SK-N-SH (cell line): ENCODE data around the gene RAB6A. TPM values are rescaled to one million over a fixed set of nuclear protein-coding genes. Genes with fewer than 3 reads are reported as not detected.

Experiments used
- CTCF ChIA-PET: fragments of 300-600, 350-600 bp; formaldehyde crosslinking; extraction: SDS; loops from one replicate; lab custom pipeline; 2021; lab: Yijun Ruan, JAX
- POLR2A ChIA-PET: fragments of 350-600 bp; sonication (Branson Sonifier 250); formaldehyde crosslinking; extraction: SDS; loops from one replicate; lab custom pipeline; 2020; ENCODE audit warnings: antibody characterized with exemption, inconsistent platforms; lab: Yijun Ruan, JAX
- DNase-seq: peaks from one replicate; pipeline ENCODE4 v3.0.0; 2012
- H2AFZ ChIP-seq: fragments of 200-600 bp; sonication (generic); 2 replicates; pipeline ENCODE4 v1.8.1; 2016; ENCODE audit warnings: antibody characterized with exemption, mild to moderate bottlenecking, low read depth
- H3F3A ChIP-seq: fragments of 200-600 bp; sonication (generic); replicated peaks from 2 replicates; pipeline ENCODE3; 2016; ENCODE audit warnings: antibody characterized with exemption, mild to moderate bottlenecking; ENCODE audit not compliant: insufficient read depth
- H3K27ac ChIP-seq, 2 experiments: fragments of 200-500 bp in 1 of 2; fragments of 200-600 bp in 1 of 2; sonication (Bioruptor generic) in 1 of 2; sonication (generic), shearing (Covaris generic) in 1 of 2; 2 replicates each; pipeline versions ENCODE4 v1.5.1 to v1.6.1; 2014 to 2016; ENCODE audit warnings: low read depth in 2 of 2, inconsistent platforms in 1 of 2, low read length in 1 of 2, mild to moderate bottlenecking in 1 of 2, mixed read lengths in 1 of 2
- H3K27me3 ChIP-seq: fragments of 200-600 bp; sonication (generic), shearing (Covaris generic); 2 replicates; pipeline ENCODE4 v1.6.1; 2016; ENCODE audit warnings: mixed run types; ENCODE audit not compliant: insufficient read depth
- H3K36me3 ChIP-seq, 2 experiments: fragments of 200-500 bp in 1 of 2; fragments of 200-600 bp in 1 of 2; sonication (Bioruptor generic) in 1 of 2; sonication (generic) in 1 of 2; replicated peaks in 1 of 2; 2 replicates each; pipeline versions ENCODE3 to v1.5.1; 2014 to 2016; ENCODE audit warnings: low read length in 1 of 2, mild to moderate bottlenecking in 1 of 2; ENCODE audit not compliant: insufficient read depth in 2 of 2, control insufficient read depth in 1 of 2
- H3K4me1 ChIP-seq, 2 experiments: fragments of 200-500 bp in 1 of 2; fragments of 200-600 bp in 1 of 2; sonication (Bioruptor generic) in 1 of 2; sonication (generic), shearing (Covaris generic) in 1 of 2; 2 replicates each; pipeline versions ENCODE4 v1.5.1 to v1.6.1; 2014 to 2016; ENCODE audit warnings: low read depth in 1 of 2, low read length in 1 of 2, mixed run types in 1 of 2; ENCODE audit not compliant: insufficient read depth in 2 of 2, control insufficient read depth in 1 of 2
- H3K4me2 ChIP-seq: fragments of 200-600 bp; sonication (generic), shearing (Covaris generic); 2 replicates; pipeline ENCODE4 v1.6.1; 2017; ENCODE audit warnings: mixed run types
- H3K4me3 ChIP-seq, 2 experiments: fragments of 200-500 bp in 1 of 2; fragments of 200-600 bp in 1 of 2; sonication (Bioruptor generic) in 1 of 2; sonication (generic), shearing (Covaris generic) in 1 of 2; 2 replicates each; pipeline versions ENCODE4 v1.5.1 to v1.8.1; 2014 to 2016; ENCODE audit warnings: low read depth in 2 of 2, inconsistent platforms in 1 of 2, low read length in 1 of 2, mild to moderate bottlenecking in 1 of 2, mixed read lengths in 1 of 2, moderate library complexity in 1 of 2
- H3K79me2 ChIP-seq: fragments of 200-600 bp; sonication (generic); 2 replicates; pipeline ENCODE4 v1.8.1; 2017; ENCODE audit warnings: mild to moderate bottlenecking; ENCODE audit not compliant: insufficient read depth
- H3K9ac ChIP-seq: fragments of 200-600 bp; sonication (generic); 2 replicates; pipeline ENCODE4 v1.6.1; 2017; ENCODE audit warnings: mixed run types
- H3K9me2 ChIP-seq: fragments of 200-600 bp; sonication (generic); 2 replicates; pipeline ENCODE4 v1.6.1; 2017; ENCODE audit warnings: mixed run types
- H3K9me3 ChIP-seq: fragments of 200-600 bp; sonication (generic); 2 replicates; pipeline ENCODE4 v1.6.1; 2017; ENCODE audit warnings: mixed run types, mild to moderate bottlenecking, moderate library complexity
- H4K20me1 ChIP-seq: fragments of 200-600 bp; sonication (generic); 2 replicates; pipeline ENCODE4 v1.6.1; 2017; ENCODE audit warnings: mild to moderate bottlenecking, mixed run types; ENCODE audit not compliant: insufficient read depth
- ELF1 ChIP-seq: IDR thresholded peaks from 2 replicates; pipeline ENCODE4 v1.4.0; 2012
- EP300 ChIP-seq, 2 experiments: IDR thresholded peaks; 2 replicates each; pipeline versions ENCODE4 v1.4.0 to v1.6.1; 2012; ENCODE audit warnings: borderline replicate concordance in 1 of 2, low read depth in 1 of 2, low read length in 1 of 2
- FOSL2 ChIP-seq: IDR thresholded peaks from 2 replicates; pipeline ENCODE4 v1.4.0; 2012; ENCODE audit warnings: low read depth, mild to moderate bottlenecking, moderate library complexity, borderline replicate concordance
- FOXJ3 ChIP-seq: sonication (generic); formaldehyde crosslinking; IDR thresholded peaks from 2 replicates; pipeline ENCODE4 v1.5.1; 2020; ENCODE audit warnings: mild to moderate bottlenecking, missing genetic modification reagents
- FOXM1 ChIP-seq: IDR thresholded peaks from 2 replicates; pipeline ENCODE4 v1.4.0; 2012; ENCODE audit warnings: low read depth, mild to moderate bottlenecking
- GABPA ChIP-seq: IDR thresholded peaks from 2 replicates; pipeline ENCODE4 v1.4.0; 2012; ENCODE audit warnings: low read depth, mild to moderate bottlenecking
- GATA2 ChIP-seq: sonication (generic); formaldehyde crosslinking; IDR thresholded peaks from 2 replicates; pipeline ENCODE4 v1.5.0; 2020; ENCODE audit warnings: mild to moderate bottlenecking, missing genetic modification reagents
- JUND ChIP-seq: IDR thresholded peaks from 2 replicates; pipeline ENCODE4 v1.4.0; 2012
- MEF2A ChIP-seq: IDR thresholded peaks from 2 replicates; pipeline ENCODE4 v1.4.0; 2012; ENCODE audit warnings: low read depth, borderline replicate concordance
- MXI1 ChIP-seq: IDR thresholded peaks from 2 replicates; pipeline ENCODE4 v1.6.1; 2012; ENCODE audit warnings: mild to moderate bottlenecking, low read depth, low read length, improper control_type of control experiment
- NRF1 ChIP-seq: IDR thresholded peaks from 2 replicates; pipeline ENCODE4 v1.6.1; 2012; ENCODE audit warnings: low read depth, mild to moderate bottlenecking, low read length
- POLR2AphosphoS5 ChIP-seq: IDR thresholded peaks from 2 replicates; pipeline ENCODE4 v1.6.1; 2012; ENCODE audit warnings: low read depth, low read length
- RAD21 ChIP-seq: IDR thresholded peaks from 2 replicates; pipeline ENCODE4 v1.6.1; 2012; ENCODE audit warnings: mild to moderate bottlenecking, low read length
- RCOR1 ChIP-seq: fragments of 150-350 bp; IDR thresholded peaks from 2 replicates; pipeline ENCODE4 v1.6.1; 2017; ENCODE audit warnings: antibody characterized with exemption, low read length
- RFX5 ChIP-seq: IDR thresholded peaks from 2 replicates; pipeline ENCODE4 v1.6.1; 2012; ENCODE audit warnings: mild to moderate bottlenecking, improper control_type of control experiment, low read length
- RXRA ChIP-seq: IDR thresholded peaks from 2 replicates; pipeline ENCODE4 v1.4.0; 2012; ENCODE audit warnings: low read depth, mild to moderate bottlenecking, borderline replicate concordance
- TAF1 ChIP-seq: IDR thresholded peaks from 2 replicates; pipeline ENCODE4 v1.6.1; 2012; ENCODE audit warnings: low read depth, mild to moderate bottlenecking, low read length, moderate library complexity, borderline replicate concordance
- TCF12 ChIP-seq: IDR thresholded peaks from 2 replicates; pipeline ENCODE4 v1.4.0; 2012
- TEAD4 ChIP-seq: IDR thresholded peaks from 2 replicates; pipeline ENCODE4 v1.4.0; 2012; ENCODE audit warnings: mild to moderate bottlenecking, borderline replicate concordance; ENCODE audit not compliant: insufficient read depth
- YY1 ChIP-seq: IDR thresholded peaks from 2 replicates; pipeline ENCODE4 v1.4.0; 2012; ENCODE audit warnings: low read depth, mild to moderate bottlenecking
- WGBS: methylation state at CpG from one replicate; pipeline ENCODE4 v1.1.6; 2017; ENCODE audit warnings: low lambda C conversion rate; 5-methylcytosine and 5-hydroxymethylcytosine counted together
- polyA plus RNA-seq, 3 experiments: library from polyadenylated mRNA; depleted of rRNA; stranded (reverse); fragments of >200 nt; gene quantifications; 2 replicates each; pipeline ENCODE4 v1.2.3, GENCODE V29; 2012
- TF ChIP-seq, protein P1 (sequence below): fragments of 150-350 bp; IDR thresholded peaks from 2 replicates; pipeline ENCODE4 v1.6.1; 2017; ENCODE audit warnings: antibody characterized with exemption, low read length, low read depth, borderline replicate concordance
- TF ChIP-seq, protein P2 (sequence below): fragments of 200-600 bp; sonication (generic); IDR thresholded peaks from 2 replicates; pipeline ENCODE4 v1.6.1; 2017; ENCODE audit warnings: antibody characterized with exemption, mild to moderate bottlenecking, moderate library complexity
- TF ChIP-seq, protein P3 (sequence below): IDR thresholded peaks from 2 replicates; pipeline ENCODE4 v1.4.0; 2012; ENCODE audit warnings: low read depth, borderline replicate concordance
- TF ChIP-seq, protein P4 (sequence below): fragments of 150-350 bp; IDR thresholded peaks from 2 replicates; pipeline ENCODE4 v1.6.1; 2016; ENCODE audit warnings: mild to moderate bottlenecking, low read depth, low read length
- TF ChIP-seq, protein P5 (sequence below): IDR thresholded peaks from 2 replicates; pipeline ENCODE4 v1.4.0; 2012; ENCODE audit warnings: low read depth, borderline replicate concordance
- TF ChIP-seq, protein P6 (sequence below): IDR thresholded peaks from 2 replicates; pipeline ENCODE4 v1.4.0; 2012; ENCODE audit warnings: low read depth

RAB6A gene
- polyA plus RNA-seq, 1 of the 3 experiments (the other 2 are of a cell fraction): 39.1 TPM

DNA sequence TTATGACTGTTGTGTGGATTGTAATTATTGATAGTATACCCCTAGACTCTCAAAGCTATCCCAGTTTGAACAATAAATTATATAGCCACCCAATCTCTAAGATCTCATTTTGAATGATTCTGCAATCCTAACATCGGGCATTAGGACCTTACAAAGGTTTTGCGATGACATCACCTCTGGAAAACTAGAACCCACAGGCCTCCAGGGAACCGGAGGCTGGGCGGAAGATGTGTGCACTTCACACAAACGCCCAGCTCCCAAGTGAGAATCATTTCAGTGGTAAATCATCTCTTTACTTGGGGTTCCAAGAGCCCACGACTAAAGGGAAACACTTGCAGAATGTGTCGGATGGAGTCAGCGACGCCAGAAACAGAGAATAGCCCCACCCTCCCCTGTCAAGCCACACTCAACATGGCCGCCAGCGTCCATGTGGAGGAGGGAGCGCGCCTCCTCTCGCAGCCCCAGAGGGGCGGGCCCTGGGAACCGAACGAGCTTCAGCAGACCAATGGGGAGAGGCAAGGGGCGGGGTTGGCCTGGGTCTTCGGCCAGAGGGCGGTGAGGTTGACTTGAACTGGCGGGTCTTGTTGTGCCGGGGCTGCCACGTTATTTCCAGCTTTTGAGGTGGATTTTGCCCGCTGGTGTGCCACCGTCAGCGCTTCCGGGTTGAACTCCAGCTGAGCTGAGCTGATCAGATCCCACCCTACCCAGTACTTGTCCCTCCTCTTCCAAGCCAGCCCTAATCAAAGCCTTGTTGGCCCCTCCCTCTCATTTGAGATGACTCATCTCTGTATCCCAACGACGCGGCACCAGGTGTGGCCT, 18.4 kb upstream of the RAB6A start:
- no peaks in the 10 kb centered on the region for H3K4me1 ChIP-seq
- H3K9ac ChIP-seq: peak overlapping the region; percentile 74
- no peaks in the 10 kb centered on the region for H3K79me2 ChIP-seq
- peak; percentile 96 for DNase-seq
- peak overlapping the region; percentile 88 for H2AFZ ChIP-seq
- CTCF ChIA-PET: interaction anchor here (0.7 to 2.2 kb wide), 7 partner anchors 8 to 1775 kb away, joined by 3 to 15 read pairs (median 3); partner anchors contain the start of genes MRPL48 and RAB6A
- H3K27me3 ChIP-seq: no peaks in the 10 kb centered on the region
- WGBS: 2% methylated on average over 25 of the region's 30 CpGs
- H3F3A ChIP-seq: peaks cover 16% of the 10 kb centered on the region
- no peaks in the 10 kb centered on the region for H4K20me1 ChIP-seq
- POLR2A ChIA-PET: interaction anchor here (0.6 to 4.8 kb wide), 8 partner anchors 9 to 637 kb away, joined by 3 to 89 read pairs (median 5); partner anchors contain the start of genes COA4, FAM168A, FCHSD2 and MRPL48
- H3K9me3 ChIP-seq: no peaks in the 10 kb centered on the region
- peak overlapping the region; percentile 86 to 94 for H3K27ac ChIP-seq
- H3K4me2 ChIP-seq: peak overlapping the region; percentile 68
- no peaks in the 10 kb centered on the region for H3K36me3 ChIP-seq
- peak overlapping the region; percentile 53 to 64 for H3K4me3 ChIP-seq
- H3K9me2 ChIP-seq: no peaks in the 10 kb centered on the region
- TF ChIP-seq GATA2 (CRISPR knock-in tag) (peak; percentile 45; the same call in 1 of the 2 replicates), NRF1 (no peak), RXRA (no peak; the same call in 1 of the 2 replicates), POLR2AphosphoS5 (peak; percentile 78), FOSL2 (peak; percentile 87), RFX5 (peak; percentile 76; the same call in 1 of the 2 replicates), MEF2A (no peak), FOXM1 (no peak), TAF1 (peak; percentile 56; the same call in 1 of the 2 replicates), RCOR1 (no peak), EP300 (IDR thresholded peaks at IDR 0.05; ENCODE audit: borderline replicate concordance in 1 of 2, low read depth in 1 of 2, low read length in 1 of 2) (peak in 1 of 2 experiments; percentile 40; a peak in 1 of 4 replicates), FOXJ3 (CRISPR knock-in tag) (no peak), TCF12 (peak; percentile 50; the same call in 1 of the 2 replicates), GABPA (peak; percentile 71), JUND (peak; percentile 74), MXI1 (peak; percentile 98), TEAD4 (no peak), RAD21 (peak; percentile 32; the same call in 1 of the 2 replicates), YY1 (peak; percentile 99), ELF1 (peak; percentile 87)
- TF ChIP-seq, protein P1, sequence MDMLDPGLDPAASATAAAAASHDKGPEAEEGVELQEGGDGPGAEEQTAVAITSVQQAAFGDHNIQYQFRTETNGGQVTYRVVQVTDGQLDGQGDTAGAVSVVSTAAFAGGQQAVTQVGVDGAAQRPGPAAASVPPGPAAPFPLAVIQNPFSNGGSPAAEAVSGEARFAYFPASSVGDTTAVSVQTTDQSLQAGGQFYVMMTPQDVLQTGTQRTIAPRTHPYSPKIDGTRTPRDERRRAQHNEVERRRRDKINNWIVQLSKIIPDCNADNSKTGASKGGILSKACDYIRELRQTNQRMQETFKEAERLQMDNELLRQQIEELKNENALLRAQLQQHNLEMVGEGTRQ: no peak
- TF ChIP-seq, protein P2, sequence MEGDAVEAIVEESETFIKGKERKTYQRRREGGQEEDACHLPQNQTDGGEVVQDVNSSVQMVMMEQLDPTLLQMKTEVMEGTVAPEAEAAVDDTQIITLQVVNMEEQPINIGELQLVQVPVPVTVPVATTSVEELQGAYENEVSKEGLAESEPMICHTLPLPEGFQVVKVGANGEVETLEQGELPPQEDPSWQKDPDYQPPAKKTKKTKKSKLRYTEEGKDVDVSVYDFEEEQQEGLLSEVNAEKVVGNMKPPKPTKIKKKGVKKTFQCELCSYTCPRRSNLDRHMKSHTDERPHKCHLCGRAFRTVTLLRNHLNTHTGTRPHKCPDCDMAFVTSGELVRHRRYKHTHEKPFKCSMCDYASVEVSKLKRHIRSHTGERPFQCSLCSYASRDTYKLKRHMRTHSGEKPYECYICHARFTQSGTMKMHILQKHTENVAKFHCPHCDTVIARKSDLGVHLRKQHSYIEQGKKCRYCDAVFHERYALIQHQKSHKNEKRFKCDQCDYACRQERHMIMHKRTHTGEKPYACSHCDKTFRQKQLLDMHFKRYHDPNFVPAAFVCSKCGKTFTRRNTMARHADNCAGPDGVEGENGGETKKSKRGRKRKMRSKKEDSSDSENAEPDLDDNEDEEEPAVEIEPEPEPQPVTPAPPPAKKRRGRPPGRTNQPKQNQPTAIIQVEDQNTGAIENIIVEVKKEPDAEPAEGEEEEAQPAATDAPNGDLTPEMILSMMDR: no peak
- TF ChIP-seq, protein P3, sequence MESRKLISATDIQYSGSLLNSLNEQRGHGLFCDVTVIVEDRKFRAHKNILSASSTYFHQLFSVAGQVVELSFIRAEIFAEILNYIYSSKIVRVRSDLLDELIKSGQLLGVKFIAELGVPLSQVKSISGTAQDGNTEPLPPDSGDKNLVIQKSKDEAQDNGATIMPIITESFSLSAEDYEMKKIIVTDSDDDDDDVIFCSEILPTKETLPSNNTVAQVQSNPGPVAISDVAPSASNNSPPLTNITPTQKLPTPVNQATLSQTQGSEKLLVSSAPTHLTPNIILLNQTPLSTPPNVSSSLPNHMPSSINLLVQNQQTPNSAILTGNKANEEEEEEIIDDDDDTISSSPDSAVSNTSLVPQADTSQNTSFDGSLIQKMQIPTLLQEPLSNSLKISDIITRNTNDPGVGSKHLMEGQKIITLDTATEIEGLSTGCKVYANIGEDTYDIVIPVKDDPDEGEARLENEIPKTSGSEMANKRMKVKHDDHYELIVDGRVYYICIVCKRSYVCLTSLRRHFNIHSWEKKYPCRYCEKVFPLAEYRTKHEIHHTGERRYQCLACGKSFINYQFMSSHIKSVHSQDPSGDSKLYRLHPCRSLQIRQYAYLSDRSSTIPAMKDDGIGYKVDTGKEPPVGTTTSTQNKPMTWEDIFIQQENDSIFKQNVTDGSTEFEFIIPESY: no peak
- TF ChIP-seq, protein P4, sequence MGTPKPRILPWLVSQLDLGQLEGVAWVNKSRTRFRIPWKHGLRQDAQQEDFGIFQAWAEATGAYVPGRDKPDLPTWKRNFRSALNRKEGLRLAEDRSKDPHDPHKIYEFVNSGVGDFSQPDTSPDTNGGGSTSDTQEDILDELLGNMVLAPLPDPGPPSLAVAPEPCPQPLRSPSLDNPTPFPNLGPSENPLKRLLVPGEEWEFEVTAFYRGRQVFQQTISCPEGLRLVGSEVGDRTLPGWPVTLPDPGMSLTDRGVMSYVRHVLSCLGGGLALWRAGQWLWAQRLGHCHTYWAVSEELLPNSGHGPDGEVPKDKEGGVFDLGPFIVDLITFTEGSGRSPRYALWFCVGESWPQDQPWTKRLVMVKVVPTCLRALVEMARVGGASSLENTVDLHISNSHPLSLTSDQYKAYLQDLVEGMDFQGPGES: no peak
- TF ChIP-seq, protein P5, sequence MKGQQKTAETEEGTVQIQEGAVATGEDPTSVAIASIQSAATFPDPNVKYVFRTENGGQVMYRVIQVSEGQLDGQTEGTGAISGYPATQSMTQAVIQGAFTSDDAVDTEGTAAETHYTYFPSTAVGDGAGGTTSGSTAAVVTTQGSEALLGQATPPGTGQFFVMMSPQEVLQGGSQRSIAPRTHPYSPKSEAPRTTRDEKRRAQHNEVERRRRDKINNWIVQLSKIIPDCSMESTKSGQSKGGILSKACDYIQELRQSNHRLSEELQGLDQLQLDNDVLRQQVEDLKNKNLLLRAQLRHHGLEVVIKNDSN: no peak
- TF ChIP-seq, protein P6, sequence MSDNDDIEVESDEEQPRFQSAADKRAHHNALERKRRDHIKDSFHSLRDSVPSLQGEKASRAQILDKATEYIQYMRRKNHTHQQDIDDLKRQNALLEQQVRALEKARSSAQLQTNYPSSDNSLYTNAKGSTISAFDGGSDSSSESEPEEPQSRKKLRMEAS: peak; percentile 92
